Measurements from ENCODE around the gene HOXA2. TPM values are rescaled to one million over a fixed set of nuclear protein-coding genes. Genes with fewer than 3 reads are reported as not detected.
A peak's percentile ranks its signal among the peaks of the same experiment; 100 is the strongest.

HOXA2 gene
- total RNA-seq, 1 donor from 2014 or later, result 0.20 TPM

- DNase-seq (ENCODE audit: low read depth in 2 of 2), result no peak
These were observed 21.5 kb downstream of the HOXA2 start for GRCh38 chr7:27080844-27081436.

- no peak for DNase-seq (ENCODE audit: low read depth in 2 of 2)
These were observed 23.1 kb downstream of the HOXA2 start for GRCh38 chr7:27079234-27079975.

- no peak for DNase-seq (ENCODE audit: low read depth in 2 of 2)
These were observed 23.8 kb downstream of the HOXA2 start for GRCh38 chr7:27078616-27079233.

- DNase-seq (ENCODE audit: low read depth in 2 of 2), result peak in 1 of 2 donors; percentile 29
These were observed 29.4 kb downstream of the HOXA2 start for GRCh38 chr7:27073076-27073475.

GRCh38 chr7:27071622-27072390, 30.7 kb downstream of the HOXA2 start:
- DNase-seq (ENCODE audit: low read depth in 2 of 2), result no peak

- DNase-seq (ENCODE audit: low read depth in 2 of 2), result no peak
These were observed 34.2 kb downstream of the HOXA2 start for GRCh38 chr7:27068259-27068658.

- peak in 1 of 2 donors; percentile 21 for DNase-seq (ENCODE audit: low read depth in 2 of 2)
These were observed 36.3 kb downstream of the HOXA2 start for GRCh38 chr7:27066148-27066547.

GRCh38 chr7:27065709-27066108, 36.8 kb downstream of the HOXA2 start:
- DNase-seq (ENCODE audit: low read depth in 2 of 2), result no peak

GRCh38 chr7:27064661-27065060, 37.8 kb downstream of the HOXA2 start:
- no peak for DNase-seq (ENCODE audit: low read depth in 2 of 2)

- DNase-seq (ENCODE audit: low read depth in 2 of 2), result peak in 1 of 2 donors; percentile 50
These were observed 38.3 kb downstream of the HOXA2 start for GRCh38 chr7:27064159-27064558.

- DNase-seq (ENCODE audit: low read depth in 2 of 2), result no peak
These were observed 39.5 kb downstream of the HOXA2 start for GRCh38 chr7:27062946-27063345.

GRCh38 chr7:27053153-27053552, 49.3 kb downstream of the HOXA2 start:
- no peak for DNase-seq (ENCODE audit: low read depth in 2 of 2)

- no peak for DNase-seq (ENCODE audit: low read depth in 2 of 2)
These were observed 51.0 kb downstream of the HOXA2 start for GRCh38 chr7:27051451-27051850.

Other genes starting within 250 kb of the HOXA2 start
- gene SKAP2, start 238.1 kb downstream of the HOXA2 start, total RNA-seq, result 9.6 and 13.7 TPM in 2 replicates
- 0.40 and 0.44 TPM in 2 replicates for gene HOXA1, start 6.7 kb downstream of the HOXA2 start, total RNA-seq
- gene HOXA4, start 28.1 kb upstream of the HOXA2 start, total RNA-seq, result 0.22 and 0.79 TPM in 2 replicates
- gene HOXA5, start 41.0 kb upstream of the HOXA2 start, total RNA-seq, result 5.8 and 7.0 TPM in 2 replicates
- gene HOXA6, start 45.1 kb upstream of the HOXA2 start, total RNA-seq, result 2.0 and 2.4 TPM in 2 replicates
- 2.4 and 5.0 TPM in 2 replicates for gene HOXA3, start 49.9 kb upstream of the HOXA2 start, total RNA-seq
- gene HOXA7, start 54.0 kb upstream of the HOXA2 start, total RNA-seq, result 1.5 and 1.8 TPM in 2 replicates
- 2.0 and 3.9 TPM in 2 replicates for gene HOXA9, start 62.9 kb upstream of the HOXA2 start, total RNA-seq
- under 0.01 and 2.0 TPM in 2 replicates for gene HOXA10, start 71.6 kb upstream of the HOXA2 start, total RNA-seq
- gene HOXA11, start 82.5 kb upstream of the HOXA2 start, total RNA-seq, result 0.22 TPM in 1 of 2 replicates, not detected in the other
- gene HOXA13, start 97.4 kb upstream of the HOXA2 start, total RNA-seq, result not detected in 2 replicates
- not detected in 2 replicates for gene EVX1, start 140.1 kb upstream of the HOXA2 start, total RNA-seq